HEK293T (cell line): ENCODE data around the gene N4BP3.

Experiments
- BHLHE40 ChIP-seq: fragments of 450-650 bp; IDR thresholded peaks from 2 replicates; pipeline ENCODE4 v1.6.1; 2016; ENCODE audit warnings: mild to moderate bottlenecking, moderate library complexity, borderline replicate concordance
- FOXK2 ChIP-seq: fragments of 450-650 bp; IDR thresholded peaks from 2 replicates; pipeline ENCODE4 v1.6.1; 2016; ENCODE audit warnings: mild to moderate bottlenecking
- NFRKB ChIP-seq: fragments of 450-650 bp; IDR thresholded peaks from 2 replicates; pipeline ENCODE4 v1.6.1; 2016; ENCODE audit warnings: mild to moderate bottlenecking, moderate library complexity

DNA sequence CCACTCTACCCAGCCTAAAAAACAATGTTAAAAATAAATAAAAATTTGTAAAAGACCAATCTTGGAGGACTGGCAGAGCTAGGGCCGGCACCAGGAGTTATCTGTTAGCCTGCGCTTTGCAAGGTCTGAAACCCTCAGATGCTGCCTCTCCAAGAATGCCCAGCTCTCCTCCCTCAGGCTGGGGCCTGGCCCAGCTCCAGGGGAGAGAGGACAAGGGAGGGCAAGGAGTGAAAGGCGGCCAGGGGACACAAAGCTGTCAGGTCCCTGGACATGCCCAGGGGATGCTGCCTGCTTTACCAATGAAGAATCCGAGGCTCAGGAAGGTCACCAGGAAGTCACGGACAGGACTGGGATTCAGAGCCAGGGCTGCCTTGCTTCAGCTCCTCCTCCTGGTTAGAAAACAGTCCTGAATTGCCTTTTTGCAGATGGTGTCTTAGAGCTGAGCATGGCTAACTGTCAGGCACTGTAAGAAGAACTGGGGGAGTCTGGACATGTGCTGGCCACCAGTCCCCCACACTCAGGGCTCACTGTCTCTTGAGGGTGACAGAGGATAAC, 5.5 kb upstream of the N4BP3 start:
- TF ChIP-seq NFRKB (no peak), BHLHE40 (no peak), FOXK2 (no peak)
